Stimulated activated CD4-positive, alpha-beta T cell treated with anti-CD3 and anti-CD28 coated beads, TNF-alpha, amount 100 ng/mL, for 24 hours (primary cell): ENCODE measurements around the gene DPM2.

Experiments used
- DNase-seq, 3 experiments: peaks; one replicate each; pipeline ENCODE4 v3.0.0-alpha.2; 2020; ENCODE audit warnings: low read depth in 3 of 3

The DPM2 gene

DNA sequence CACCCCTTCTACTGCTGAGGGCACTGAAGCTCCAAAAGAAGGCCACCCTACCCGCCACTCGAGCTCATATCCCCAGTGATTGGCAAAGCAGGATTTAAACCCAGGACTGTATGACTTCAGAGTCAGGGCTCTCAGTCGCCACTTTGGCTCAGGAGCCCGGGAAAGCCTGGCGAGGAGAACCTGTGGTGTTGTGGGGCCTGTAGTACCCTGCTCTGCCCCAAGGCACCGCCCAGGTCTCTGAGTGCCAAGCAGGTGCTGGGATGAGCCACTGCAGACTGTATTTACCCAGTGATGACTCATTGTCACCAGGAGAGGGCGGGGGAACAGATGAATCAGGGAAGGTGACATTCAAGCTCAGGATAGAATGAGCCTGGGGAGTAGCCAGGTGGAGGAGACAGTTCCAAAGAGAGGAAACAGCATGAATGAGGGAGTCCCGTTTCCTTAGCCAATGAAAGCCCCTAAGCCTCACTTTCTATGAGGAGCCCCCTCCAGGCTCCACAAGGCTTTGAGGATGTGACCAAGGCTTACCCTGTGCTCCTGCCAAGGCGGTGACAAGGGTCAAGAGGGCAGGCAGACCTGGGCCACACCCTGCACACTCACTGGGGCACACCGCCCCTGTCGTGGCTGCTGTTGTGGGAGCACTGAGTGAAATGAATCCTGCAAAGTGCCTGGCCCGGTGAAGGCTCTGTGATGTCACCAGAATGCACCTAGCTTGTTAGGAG is 17.8 kb upstream of the DPM2 start:
- peak; percentile 67 to 84 (median 77) for DNase-seq

DNA sequence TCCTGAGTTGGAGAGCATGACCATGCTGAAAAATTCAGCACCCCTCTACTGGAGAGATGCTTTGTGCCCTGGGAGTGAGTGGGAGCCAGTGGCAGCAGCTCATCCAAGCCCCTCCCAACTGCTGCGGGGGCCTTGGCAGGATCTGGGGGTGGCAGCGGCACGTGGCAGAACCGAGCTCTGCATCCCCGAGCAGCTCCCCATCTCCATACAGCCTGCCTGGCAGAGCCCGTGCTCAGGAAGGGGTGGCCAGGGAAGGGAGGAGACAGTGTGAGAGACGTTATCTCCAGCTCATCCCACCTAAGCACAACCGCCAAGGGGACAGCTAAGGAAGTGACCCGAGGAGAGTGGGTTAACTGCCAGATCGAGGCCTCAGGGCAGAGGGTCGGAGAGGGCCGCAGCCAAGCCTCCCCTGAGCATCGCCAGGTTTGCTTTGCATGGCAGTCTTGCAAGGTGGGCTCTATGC is 17.2 kb upstream of the DPM2 start:
- DNase-seq: no peak

DNA sequence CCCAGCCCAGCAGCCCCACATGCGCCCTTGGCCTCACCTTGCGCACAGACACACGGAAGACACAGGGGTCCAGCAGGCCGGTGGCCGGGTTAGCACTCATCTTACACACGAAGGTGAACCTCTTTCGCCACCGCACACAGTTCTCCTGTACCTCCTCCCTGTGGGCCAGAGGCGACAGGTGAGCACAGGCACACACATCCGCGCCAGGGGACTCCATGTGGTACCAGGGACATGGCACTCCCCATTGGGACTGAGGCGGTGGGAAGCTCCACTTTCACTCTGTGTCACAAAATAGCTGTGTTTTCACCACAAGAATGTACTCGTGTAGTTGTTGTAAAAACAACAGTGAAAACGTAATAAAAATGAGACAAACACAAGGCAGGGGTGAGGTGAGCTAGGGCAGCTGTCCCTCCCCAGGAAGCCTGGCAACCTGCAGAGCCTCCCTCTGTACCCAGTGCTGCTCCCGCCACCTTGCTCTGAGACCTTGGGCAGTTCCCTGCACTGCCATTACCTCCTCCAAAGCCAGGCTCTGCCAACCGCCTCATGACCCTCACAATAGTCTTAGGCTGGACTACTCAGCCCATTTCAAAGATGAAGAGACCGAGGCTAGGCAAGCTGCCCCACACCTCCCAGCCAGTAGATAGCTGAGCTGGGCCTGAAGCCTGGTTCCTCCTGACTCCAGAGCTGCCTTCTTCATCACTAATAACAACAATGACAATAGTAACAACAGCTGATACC is 16.3 kb upstream of the DPM2 start:
- no peak for DNase-seq

DNA sequence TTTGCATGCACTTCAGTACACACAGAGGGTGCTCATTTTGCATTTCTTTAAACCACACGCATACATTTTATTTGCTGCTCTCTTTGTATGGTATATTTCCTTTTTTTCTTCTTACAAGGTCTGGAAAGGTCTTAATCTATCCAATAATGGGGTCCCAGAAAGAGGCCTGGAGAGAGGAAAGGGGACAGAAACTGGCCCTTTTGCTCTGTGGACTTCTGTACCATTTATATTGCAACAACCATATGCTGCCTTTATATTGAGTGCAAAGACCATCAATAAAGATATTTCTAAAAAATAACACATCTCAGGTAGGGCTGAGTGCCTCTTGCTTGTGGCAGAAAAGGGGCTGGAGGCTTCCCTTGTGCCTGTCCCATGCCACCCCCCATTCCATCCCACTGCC is 15.5 kb upstream of the DPM2 start:
- no peak for DNase-seq

DNA sequence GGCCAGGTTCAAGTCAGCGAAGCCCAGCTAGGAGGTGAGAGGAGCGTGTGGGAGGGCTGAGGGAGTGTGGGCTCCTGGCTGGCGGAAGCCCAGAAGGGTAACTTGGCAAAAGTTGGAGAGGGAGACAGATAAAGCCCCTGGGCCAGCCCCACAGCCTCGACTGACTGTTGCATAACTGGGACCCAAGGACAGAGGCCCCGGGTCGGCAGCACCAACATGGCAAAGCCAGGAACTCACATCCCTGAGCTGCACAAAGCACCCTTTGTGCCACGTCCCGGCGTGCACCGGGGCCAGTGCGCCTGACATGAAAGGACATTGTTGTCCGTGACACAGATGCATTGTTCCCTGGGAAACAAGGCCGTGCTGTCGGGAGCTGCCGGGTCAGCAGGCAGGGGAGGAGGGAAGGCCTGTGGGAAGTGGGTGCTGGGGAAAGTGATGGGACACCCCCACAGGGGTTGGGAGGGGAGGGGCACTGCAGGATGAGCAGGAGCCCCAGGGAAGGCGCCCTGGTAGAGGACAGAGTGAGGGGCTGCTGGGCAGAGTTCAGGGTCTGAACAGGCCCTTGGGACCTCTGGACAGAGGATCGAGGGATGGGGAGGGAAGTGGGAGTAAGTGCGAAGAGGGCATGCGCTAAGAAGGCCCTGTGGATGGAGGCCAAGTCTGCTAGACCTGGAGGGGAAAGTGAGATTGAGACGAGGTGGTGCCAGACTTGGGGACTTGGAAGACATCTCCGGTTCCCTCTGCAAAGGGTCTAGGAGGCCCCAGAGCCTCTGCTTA is 13.0 kb upstream of the DPM2 start:
- no peak for DNase-seq

DNA sequence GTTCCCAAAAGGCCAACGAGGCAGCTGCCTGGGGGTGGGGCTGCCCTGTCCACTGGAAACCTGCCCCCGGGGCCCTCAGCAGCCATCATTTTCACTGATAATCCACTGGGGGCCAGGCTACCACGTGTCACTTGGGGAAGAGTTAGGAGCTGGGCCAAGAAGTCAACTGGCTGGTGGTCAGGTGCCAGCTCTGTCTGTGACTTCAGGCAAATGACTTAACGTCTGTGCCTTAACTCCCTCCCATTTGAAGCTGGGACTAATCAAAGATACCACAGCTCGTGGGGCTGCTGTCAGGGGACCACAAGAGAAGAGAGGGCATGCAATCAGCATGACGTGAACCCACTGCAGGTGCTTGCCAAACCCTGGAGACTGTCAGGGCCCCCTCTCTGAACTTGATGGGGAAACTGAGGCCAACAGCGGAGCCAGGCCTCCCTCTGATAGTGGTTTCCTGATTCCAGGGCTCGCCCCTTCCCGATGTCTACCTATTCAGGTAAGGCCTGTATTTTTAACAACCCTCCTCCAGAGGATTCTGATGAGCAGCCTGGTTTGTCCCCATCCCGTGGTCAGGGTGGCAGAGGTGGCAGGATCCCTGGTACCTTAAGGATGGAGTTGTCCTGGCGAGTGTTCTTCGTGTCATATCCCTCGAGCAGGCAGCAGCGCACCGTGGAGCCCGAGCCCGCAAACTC is 12.3 kb upstream of the DPM2 start:
- no peak for DNase-seq

DNA sequence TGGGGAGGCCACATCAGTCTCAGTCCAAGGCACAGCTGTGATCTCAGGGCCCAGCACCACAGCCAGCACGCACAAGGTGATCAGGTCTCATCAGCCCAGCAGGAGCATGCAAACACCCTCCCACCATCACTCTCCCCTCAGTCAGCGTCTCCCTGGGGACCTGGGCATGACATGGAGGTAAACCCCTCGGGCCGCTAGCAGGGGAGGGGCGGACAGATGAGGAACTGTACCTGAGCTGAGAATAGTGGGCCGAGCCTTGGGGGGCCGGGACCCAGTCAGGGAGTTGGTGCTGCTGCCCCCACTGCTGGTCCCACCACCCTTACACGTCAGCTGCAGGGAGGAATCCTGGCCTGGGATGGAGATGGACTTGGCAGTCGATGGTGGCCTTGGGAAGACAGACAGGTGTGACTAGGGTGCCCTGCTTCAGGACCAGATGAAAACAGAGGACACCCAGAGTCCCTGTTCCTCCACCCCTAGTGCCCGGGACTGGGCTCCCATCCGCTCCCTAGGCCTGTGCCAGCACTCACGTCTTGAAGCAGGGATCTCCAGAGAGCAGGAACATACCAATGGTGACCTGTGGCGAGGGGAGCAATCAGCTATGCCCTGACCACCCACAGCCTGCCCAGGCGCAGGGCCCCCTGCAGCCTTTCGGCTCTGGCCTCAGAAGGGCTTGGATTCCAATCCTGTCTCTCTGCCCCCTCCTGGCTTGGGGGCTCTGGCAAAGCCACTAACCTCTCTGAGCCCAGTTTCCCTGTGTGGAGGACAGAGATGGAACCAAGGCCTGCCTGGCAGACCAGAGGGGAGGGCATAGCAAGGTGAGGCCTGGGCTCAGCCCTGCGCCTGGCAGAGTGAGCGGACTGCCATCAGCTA is 10.4 kb upstream of the DPM2 start:
- DNase-seq: no peak

DNA sequence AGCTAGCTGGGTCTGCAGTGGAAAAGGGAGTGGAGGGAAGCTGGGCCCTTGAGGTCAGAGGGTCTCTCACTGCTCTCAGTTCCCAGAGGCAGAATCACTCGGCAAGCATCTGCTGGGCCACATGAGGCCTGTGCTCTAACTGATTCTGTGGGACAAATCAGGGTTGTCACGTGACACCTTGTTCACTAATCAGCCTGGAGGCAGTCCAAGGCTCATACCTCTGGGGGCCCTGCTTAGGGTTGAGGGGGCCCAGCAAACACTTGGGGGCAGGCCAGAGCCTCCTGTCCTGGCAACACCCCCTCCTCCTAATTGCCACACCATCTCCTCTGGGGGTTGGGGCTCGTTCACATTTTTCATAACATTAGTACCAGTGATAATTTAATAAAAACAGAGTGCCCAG is 9.1 kb upstream of the DPM2 start:
- DNase-seq: no peak

DNA sequence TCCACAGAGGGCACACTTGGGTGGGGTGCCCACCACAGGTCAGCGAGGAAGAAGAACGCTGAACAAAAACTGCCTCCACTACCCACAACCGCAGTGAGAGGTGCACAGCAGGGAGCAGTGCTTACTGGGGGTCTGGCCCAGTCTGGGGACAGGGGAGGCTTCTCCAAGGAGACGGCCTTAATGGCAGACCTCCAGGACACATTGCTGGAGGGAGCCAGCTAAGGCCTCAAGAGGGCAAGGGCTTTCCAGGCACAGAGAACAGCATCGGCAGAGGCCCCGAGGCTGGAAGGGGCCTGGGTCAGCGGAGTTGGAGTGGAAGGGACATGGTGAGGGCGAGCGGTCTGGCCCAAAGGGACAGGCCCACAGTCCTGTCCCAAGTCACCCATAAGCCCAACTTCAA is 8.3 kb upstream of the DPM2 start:
- no peak for DNase-seq

DNA sequence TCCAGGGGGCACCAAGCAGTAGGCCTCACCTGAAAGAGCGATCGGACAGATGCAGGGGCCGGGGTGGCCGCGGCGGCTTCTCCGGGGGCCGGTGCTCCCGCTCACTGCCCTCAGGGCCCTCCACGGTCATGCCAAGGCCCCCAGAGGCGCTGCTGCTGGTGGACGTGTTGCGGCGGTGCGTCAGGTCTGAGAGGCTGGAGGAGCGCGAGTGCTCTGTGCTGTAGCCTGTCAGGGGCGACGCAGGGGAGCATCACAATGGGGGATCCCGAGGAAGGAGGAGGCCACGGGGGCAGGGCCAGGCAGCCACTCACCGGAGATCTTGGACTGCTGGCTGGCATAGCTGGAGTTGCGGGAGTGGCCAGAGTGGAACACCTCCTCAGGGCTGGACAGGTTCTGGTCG is 7.7 kb upstream of the DPM2 start:
- no peak for DNase-seq

DNA sequence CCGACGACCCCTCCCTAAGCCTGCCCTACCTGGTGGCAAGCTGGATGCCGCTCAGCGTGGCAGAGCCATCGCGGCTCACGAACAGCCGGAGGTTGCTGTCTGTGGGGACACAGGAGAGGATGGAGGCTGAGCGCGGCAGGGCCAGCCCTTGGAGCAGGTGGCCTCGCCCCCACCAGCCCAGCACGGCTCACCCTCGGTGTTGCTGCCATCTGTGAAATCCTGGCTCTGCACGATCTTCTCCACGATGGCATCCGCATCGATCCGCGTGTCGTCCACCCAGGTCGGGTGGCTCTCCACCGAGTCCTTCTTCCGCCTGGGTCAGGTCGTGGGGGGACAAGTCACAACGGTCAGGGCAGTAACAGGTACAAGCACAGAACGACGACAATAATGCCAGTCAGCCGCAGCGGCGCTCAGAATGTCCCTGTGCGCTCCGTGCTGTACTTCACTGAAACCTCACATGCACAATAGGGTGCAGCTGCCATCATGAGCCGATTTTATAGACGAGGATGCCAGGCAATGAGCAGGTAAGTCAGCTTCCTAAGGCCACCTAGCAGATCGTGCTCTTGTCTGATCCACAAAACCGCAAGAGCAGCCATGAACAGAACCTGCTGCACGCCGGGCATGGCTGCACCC is 7.0 kb upstream of the DPM2 start:
- no peak for DNase-seq

DNA sequence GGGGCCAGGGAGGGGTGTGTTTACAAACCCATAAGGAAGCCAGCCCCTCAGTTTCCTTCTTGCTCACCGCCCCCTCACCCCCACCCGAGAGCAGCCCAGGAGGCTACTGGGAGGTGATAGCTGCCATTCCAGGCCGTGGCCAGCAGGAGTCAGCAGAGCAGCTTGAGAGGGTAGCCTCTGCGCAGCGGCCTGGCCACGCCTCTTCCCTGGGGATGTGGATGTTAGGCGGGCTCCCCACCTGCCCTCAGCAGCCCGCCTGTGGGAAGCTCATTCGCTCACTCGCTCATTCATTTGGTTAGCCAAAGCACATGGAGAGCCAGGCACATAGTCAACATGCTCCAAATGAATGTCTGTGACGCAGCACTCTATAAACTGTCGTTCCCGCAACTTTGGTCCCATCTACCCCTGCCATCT is 6.1 kb upstream of the DPM2 start:
- DNase-seq: peak; percentile 54 to 82 (median 63)

DNA sequence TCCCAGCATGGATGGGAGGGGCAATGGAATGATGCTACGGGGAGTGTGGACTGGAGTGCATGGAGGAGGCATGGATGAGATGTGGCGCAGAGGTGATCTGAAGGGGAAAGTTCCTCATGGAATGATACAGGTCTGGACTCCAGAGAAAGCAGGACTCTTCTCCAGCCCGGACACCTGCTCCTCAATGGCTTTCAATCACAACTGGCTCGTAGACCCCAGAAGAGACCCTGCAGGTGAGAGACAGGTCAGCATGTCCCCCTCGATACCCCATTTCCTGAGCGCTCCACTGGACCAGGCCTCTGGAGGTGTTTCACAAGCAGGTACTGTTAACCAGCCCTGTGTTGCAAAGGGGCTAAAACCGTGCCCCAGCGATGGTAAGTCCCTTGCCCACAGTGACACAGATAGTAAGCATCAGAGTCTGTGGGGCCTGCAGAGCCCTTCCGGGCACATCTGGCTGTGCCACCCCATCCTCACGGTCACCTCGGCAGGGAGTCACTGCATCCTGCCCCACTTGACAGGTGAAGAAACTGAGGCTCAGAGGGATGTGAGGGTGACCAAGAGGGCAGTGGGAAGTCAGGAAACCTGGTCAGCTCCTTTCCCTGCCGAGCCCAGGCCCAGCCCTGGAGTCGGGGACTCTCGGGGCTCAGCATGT is 5.5 kb upstream of the DPM2 start:
- no peak for DNase-seq

DNA sequence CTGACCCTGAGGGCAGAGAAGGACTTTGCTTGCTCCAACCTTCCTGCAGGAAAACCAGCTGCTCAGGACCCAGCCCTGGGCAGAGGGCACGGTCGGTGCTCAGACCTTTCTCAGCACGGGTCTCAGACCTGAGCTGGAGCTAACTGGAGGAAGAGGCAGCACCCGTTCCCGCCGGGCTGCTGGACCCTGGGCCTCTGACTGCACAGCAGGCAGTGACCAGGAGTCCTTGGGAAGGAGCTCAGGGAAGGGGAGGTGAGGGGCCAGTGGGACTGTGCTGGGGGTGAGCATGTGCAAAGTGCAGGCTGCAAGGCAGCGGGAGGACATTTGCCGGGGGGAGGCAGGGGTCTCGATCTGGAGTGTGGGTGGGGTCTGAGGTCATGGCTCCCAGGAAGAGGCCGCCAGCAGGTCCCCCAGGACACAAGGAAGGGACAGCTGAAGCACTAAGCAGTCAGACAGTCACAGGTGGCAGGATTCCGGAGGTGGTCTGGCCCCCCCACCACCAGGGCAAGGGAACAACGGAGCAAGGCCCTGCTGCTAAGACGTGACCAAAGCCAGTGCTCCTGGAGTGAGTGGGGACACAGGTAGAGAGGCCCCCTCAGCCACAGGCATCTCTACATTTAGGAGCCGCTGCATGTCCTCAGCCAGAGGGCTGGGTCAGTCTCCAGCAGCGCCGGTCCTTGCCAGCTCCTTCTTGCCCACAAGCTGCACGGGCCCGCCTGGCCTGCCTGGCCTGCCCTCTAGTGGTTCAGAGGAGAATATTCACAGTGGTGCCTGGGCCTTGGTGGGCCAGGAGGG is 4.8 kb upstream of the DPM2 start:
- no peak for DNase-seq

DNA sequence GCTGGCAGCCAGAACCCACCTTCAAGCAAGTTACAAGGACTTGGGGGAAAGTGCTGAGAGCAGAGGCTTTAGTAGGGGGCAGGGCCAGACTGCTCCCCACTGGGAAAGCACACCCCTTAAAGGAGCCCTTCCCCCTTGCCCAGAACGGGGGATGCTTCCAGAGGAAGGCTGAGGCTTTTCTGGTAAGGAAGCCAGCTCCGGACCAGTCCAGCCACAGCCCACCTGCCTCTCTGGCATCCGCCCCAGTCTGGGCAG is 4.2 kb upstream of the DPM2 start:
- DNase-seq: no peak

DNA sequence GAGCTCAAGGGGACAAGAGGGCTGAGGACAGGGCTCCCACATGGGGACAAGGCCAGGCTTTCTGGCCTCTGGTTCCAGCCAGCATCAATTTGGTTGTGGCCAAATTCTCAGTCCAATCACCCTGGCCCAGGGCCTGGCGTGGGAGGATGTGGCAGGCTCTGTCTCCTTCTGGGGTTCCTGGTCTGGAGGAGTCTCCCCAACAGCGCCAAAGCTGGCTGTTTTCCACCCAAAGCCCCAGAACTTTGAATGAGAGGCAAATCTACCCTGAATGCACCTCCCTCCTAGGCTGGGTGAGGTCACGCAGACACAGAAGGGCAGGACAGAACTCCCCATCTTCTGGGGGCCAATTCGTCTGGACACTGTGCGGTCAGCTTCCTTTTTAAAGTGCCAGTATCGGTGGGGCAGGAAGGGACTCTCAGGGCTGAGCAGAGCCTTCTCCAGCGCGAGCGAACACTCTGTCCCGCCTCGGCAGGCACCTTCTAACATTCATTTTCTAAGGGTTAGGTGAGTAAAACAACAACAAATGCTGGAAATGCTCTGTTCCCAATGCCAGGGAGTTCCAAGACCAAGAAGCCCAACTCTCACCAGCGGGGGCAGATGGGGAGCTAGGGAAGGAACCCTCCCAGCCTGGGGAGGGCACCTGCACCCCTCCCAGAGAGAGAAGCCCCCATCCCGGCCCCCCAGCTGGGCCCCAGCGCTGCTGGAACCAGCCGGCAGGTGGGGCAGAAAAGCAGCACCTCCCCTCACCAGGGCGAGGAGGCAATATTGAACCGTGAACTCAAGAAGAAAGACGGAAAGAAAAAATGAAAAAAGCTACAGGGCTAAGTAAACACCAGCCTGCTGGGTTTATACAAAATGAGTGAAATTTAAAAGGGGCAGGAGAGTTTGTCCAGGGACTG is 3.7 kb upstream of the DPM2 start:
- no peak for DNase-seq

DNA sequence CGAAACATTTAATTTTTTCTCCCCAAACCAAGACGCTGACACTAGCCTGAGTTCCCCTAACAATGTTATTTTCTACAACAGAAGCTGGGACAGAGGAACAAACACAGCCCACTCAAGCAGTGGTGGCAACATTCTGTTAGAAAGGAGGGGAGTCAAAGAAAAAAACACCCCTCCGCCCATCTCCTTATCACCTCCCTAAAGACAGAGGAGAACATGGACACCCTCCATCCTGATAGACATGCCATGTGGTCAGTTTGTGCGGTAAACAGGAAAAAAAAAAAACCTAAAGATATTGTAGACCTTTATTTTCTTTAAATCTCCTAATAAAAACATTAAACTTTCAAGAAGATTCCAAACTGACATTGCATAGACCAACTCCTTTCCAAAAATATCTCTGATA is 2.9 kb upstream of the DPM2 start:
- no peak for DNase-seq

DNA sequence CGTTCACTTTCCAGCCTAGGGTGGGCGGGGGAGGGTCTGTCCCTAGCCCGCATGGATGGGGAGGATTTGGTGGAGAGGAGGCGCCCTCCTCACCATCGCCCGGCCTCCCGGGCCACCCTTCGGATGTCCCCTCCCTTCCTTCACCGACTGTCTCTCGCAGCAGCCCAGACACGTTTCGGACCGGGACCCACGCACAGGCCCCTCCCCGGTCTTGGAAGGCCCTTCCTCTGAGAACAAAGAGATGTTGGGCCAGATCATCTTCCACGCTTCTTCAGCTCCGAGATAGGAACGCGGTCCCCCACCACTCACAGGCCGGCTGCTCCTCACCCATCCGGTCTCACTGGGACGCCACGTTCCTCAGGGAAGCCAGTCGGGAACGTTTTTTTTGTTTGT is 640 bp upstream of the DPM2 start:
- DNase-seq: no peak

DNA sequence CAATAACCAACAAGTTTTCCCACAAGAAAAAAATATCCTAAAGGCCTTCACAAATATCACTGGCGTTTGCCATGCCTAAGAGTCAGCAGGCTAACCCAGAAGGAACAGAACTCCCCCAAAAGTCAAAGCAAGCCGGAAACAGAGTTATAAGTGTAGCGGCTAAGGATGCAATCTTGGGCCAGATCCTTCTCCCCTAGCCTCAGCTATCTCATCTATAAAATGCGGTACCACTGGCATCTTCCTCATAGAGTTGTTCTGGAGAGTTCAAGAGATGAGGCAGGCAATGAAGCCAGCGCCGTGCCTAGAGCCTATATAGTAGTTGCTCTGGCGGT is 632 bp downstream of the DPM2 start:
- DNase-seq: no peak
